Fibroblast of pulmonary artery (primary cell): Measurements from ENCODE around the gene DGKB.

Source experiments
- DNase-seq: peaks from one replicate; pipeline ENCODE4 v3.0.0-alpha.2; 2010; ENCODE audit warnings: low read depth
- H3K4me3 ChIP-seq: replicated peaks from 2 replicates; pipeline ENCODE4 v1.5.1; 2011; ENCODE audit warnings: low read depth, mild to moderate bottlenecking, control low read depth, low read length, moderate library complexity
- TF ChIP-seq, protein P1 (sequence below): IDR thresholded peaks from 2 replicates; pipeline ENCODE4 v1.5.1; 2011; ENCODE audit warnings: mild to moderate bottlenecking, control low read depth, low read length, inconsistent platforms; ENCODE audit errors: missing control alignments

The DGKB gene

GRCh38 chr7:14389181-14389591 lies 513.4 kb downstream of the DGKB start:
- no peak overlapping the region for H3K4me3 ChIP-seq
- DNase-seq = no peak
- TF ChIP-seq, protein P1, sequence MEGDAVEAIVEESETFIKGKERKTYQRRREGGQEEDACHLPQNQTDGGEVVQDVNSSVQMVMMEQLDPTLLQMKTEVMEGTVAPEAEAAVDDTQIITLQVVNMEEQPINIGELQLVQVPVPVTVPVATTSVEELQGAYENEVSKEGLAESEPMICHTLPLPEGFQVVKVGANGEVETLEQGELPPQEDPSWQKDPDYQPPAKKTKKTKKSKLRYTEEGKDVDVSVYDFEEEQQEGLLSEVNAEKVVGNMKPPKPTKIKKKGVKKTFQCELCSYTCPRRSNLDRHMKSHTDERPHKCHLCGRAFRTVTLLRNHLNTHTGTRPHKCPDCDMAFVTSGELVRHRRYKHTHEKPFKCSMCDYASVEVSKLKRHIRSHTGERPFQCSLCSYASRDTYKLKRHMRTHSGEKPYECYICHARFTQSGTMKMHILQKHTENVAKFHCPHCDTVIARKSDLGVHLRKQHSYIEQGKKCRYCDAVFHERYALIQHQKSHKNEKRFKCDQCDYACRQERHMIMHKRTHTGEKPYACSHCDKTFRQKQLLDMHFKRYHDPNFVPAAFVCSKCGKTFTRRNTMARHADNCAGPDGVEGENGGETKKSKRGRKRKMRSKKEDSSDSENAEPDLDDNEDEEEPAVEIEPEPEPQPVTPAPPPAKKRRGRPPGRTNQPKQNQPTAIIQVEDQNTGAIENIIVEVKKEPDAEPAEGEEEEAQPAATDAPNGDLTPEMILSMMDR = no peak

GRCh38 chr7:14385074-14385473 lies 517.5 kb downstream of the DGKB start:
- H3K4me3 ChIP-seq = no peak overlapping the region
- no peak for DNase-seq
- TF ChIP-seq, protein P1 = no peak

DNA sequence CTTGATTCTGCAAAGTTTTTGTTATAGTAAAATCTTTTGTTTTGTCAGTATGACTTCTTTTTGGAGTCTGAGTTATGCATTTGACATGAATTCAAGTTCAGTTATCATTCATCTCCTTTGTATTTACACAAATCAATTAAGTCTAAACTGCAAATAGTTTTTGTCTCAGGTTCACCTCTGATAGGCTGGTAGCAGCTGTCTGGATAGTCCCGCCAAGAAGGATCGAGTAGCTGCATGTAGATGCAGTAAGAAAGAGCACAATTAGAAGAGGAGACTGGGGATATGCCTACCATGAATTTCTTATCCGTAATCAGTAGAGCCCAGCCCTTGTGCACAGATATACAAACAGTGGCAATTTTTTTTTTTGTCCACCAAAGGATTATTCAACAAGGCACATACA lies 520.6 kb downstream of the DGKB start:
- TF ChIP-seq, protein P1 = no peak
- DNase-seq = no peak
- no peak overlapping the region for H3K4me3 ChIP-seq

DNA sequence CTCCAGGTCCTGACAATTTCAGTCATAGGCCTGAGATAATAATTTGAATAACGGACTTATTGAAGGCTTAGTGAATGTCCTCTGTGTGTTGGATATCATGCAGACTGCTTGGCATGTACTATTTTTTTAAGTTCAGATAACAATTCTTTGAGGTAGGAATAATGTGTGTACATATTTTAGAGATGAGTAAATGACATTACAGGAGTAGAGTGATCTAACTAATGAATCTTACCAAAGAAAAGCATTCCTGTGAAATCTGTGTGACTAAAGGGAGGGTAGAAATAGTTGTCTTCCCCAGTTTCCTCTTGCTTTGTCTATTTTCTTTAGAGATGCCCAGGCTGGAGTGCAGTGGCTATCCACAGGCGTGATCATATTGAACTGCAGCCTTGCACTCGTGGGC lies 521.2 kb downstream of the DGKB start:
- TF ChIP-seq, protein P1 = no peak
- H3K4me3 ChIP-seq = no peak overlapping the region
- DNase-seq = peak; percentile 13

- TF ChIP-seq, protein P1 = no peak
- H3K4me3 ChIP-seq = no peak overlapping the region
- no peak for DNase-seq
Measured at GRCh38 chr7:14380881-14381280, 521.7 kb downstream of the DGKB start.

- TF ChIP-seq, protein P1 = no peak
- peak; percentile 79 for DNase-seq
- no peak overlapping the region for H3K4me3 ChIP-seq
Measured at GRCh38 chr7:14377646-14378266, 524.8 kb downstream of the DGKB start.

DNA sequence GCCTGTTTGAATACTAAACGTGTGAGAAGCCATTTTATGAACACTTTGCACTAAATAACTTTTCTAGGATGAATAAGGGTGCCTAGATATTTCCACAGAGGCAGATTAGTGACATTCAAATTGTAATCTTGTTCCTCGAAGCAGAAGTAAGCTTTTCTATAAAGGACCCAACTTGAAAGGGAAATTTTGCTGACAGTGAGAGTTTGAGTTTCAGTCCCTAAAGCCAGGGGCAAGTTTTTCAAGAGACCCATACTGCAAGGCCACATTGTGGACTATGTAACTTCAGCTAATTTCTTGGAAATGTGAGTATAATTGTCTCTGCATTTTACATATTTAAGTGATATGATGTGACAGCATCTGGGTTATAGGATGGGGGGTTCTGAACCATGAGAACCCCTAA lies 525.8 kb downstream of the DGKB start:
- TF ChIP-seq, protein P1 = no peak
- no peak for DNase-seq
- no peak overlapping the region for H3K4me3 ChIP-seq
